HCT116 (cell line): Measurements from ENCODE around the gene PCDHB13. TPM values are rescaled to one million over a fixed set of nuclear protein-coding genes. Genes with fewer than 3 reads are reported as not detected.
"Not testable (repeated sequence)": the region's sequence is repeated elsewhere in the genome, so short reads cannot be mapped to it uniquely, and the experiment has no call there.

Experiments used
- ATAC-seq: fragments of 200-7000 bp; cut with Tn5 transposase; 2 replicates; pipeline ENCODE4 v1.9.1; 2020; ENCODE audit warnings: mild to moderate bottlenecking, moderate library complexity
- BruUV-seq: library from RNA; stranded (reverse); fragments of 400-500 nt; replicated peaks from 2 replicates; lab custom pipeline; 2021; lab: Mats Ljungman, UMichigan
- CTCF ChIA-PET: fragments of 300-600 bp; sonication (Branson Sonifier 250); formaldehyde crosslinking; loops from one replicate; lab custom pipeline; 2021; ENCODE audit warnings: antibody characterized with exemption; lab: Charles Lee
- POLR2A ChIA-PET: fragments of 300-600, 350-600 bp; sonication (Branson Sonifier 250); formaldehyde crosslinking; loops from one replicate; lab custom pipeline; 2021; ENCODE audit warnings: antibody characterized with exemption; lab: Charles Lee
- RAD21 ChIA-PET, 2 experiments: fragments of 300-600 bp; sonication (Branson Sonifier 250); formaldehyde crosslinking; loops; one replicate each; lab custom pipeline; 2023; ENCODE audit warnings: low total read pairs in 2 of 2; ENCODE audit not compliant: uncharacterized antibody in 2 of 2, unreplicated experiment in 2 of 2, low non-redundant PET in 1 of 2; lab: Charles Lee
- DNase-seq: peaks from one replicate; pipeline ENCODE4 v3.0.0-alpha.2; 2010; ENCODE audit warnings: low read depth, low spot score
- H2AFZ ChIP-seq: fragments of 200-600 bp; shearing (Covaris generic), sonication (generic); 2 replicates; pipeline ENCODE4 v1.6.1; 2017; ENCODE audit warnings: low read depth, mixed run types, mixed read lengths, antibody characterized with exemption, low read length; ENCODE audit not compliant: poor library complexity, severe bottlenecking
- H3K27ac ChIP-seq: 2 replicates; pipeline ENCODE4 v1.5.1; 2012; ENCODE audit warnings: low read depth, low read length
- H3K27me3 ChIP-seq: fragments of 200-600 bp; sonication (generic); 2 replicates; pipeline ENCODE4 v1.6.1; 2016; ENCODE audit warnings: mixed run types, low read length, mixed read lengths; ENCODE audit not compliant: insufficient read depth
- H3K36me3 ChIP-seq, 2 experiments: fragments of 200-500 bp in 1 of 2; fragments of 200-600 bp in 1 of 2; sonication (Bioruptor generic) in 1 of 2; sonication (generic) in 1 of 2; 2 replicates each; pipeline versions ENCODE4 v1.5.1 to v1.6.1; 2014 to 2016; ENCODE audit warnings: low read length in 2 of 2, inconsistent platforms in 1 of 2, mixed read lengths in 1 of 2, mixed run types in 1 of 2; ENCODE audit not compliant: insufficient read depth in 2 of 2, control insufficient read depth in 1 of 2
- H3K4me1 ChIP-seq, 2 experiments: fragments of 200-600 bp in 1 of 2; sonication (generic) in 1 of 2; 2 replicates each; pipeline versions ENCODE4 v1.5.1 to v1.6.1; 2012 to 2017; ENCODE audit warnings: low read length in 2 of 2, inconsistent platforms in 1 of 2, mild to moderate bottlenecking in 1 of 2, mixed read lengths in 1 of 2, mixed run types in 1 of 2, moderate library complexity in 1 of 2; ENCODE audit not compliant: insufficient read depth in 2 of 2, control insufficient read depth in 1 of 2
- H3K4me2 ChIP-seq: fragments of 200-600 bp; sonication (generic); 2 replicates; pipeline ENCODE4 v1.6.1; 2017; ENCODE audit warnings: mixed run types, low read length, mixed read lengths
- H3K4me3 ChIP-seq, 2 experiments: fragments of 200-600 bp in 1 of 2; sonication (generic) in 1 of 2; replicated peaks in 1 of 2; 2 replicates each; pipeline ENCODE4 v1.5.1; 2011 to 2016; ENCODE audit warnings: low read length in 2 of 2, control low read depth in 1 of 2, low read depth in 1 of 2, mild to moderate bottlenecking in 1 of 2, mixed read lengths in 1 of 2, mixed run types in 1 of 2
- H3K79me2 ChIP-seq: fragments of 200-600 bp; sonication (generic); 2 replicates; pipeline ENCODE4 v1.6.1; 2017; ENCODE audit warnings: mild to moderate bottlenecking, mixed run types, low read length, moderate library complexity, mixed read lengths; ENCODE audit not compliant: insufficient read depth
- H3K9ac ChIP-seq: fragments of 200-600 bp; sonication (generic); 2 replicates; pipeline ENCODE4 v1.6.1; 2016; ENCODE audit warnings: low read length, mixed read lengths
- H3K9me2 ChIP-seq: fragments of 200-600 bp; sonication (generic), shearing (Covaris generic); 2 replicates; pipeline ENCODE4 v1.6.1; 2017; ENCODE audit warnings: mixed run types, mild to moderate bottlenecking, moderate library complexity; ENCODE audit not compliant: insufficient read depth
- H3K9me3 ChIP-seq, 2 experiments: fragments of 200-500 bp in 1 of 2; fragments of 200-600 bp in 1 of 2; sonication (Bioruptor generic) in 1 of 2; sonication (generic) in 1 of 2; 2 replicates each; pipeline ENCODE4 v1.6.1; 2014 to 2017; ENCODE audit warnings: low read length in 2 of 2, mixed read lengths in 2 of 2, inconsistent platforms in 1 of 2, low read depth in 1 of 2, mild to moderate bottlenecking in 1 of 2, mixed run types in 1 of 2, moderate library complexity in 1 of 2; ENCODE audit not compliant: control insufficient read depth in 1 of 2, insufficient read depth in 1 of 2
- H4K20me1 ChIP-seq: fragments of 200-600 bp; sonication (generic), shearing (Covaris generic); 2 replicates; pipeline ENCODE4 v1.6.1; 2017; ENCODE audit warnings: mixed run types, mild to moderate bottlenecking, moderate library complexity; ENCODE audit not compliant: insufficient read depth
- CEBPB ChIP-seq: IDR thresholded peaks from 2 replicates; pipeline ENCODE4 v1.6.1; 2012; ENCODE audit warnings: low read depth
- SRF ChIP-seq: IDR thresholded peaks from 2 replicates; pipeline ENCODE4 v1.6.1; 2012; ENCODE audit warnings: low read depth
- intact Hi-C: fragments of 100-400 bp; cut with micrococcal nuclease; formaldehyde crosslinking; loops from 2 replicates; pipeline ENCODE4 v1.10.0; 2022
- total RNA-seq: library from RNA; stranded (reverse); gene quantifications from one replicate; pipeline ENCODE4 v1.2.1, GENCODE V29; 2021; ENCODE audit not compliant: unreplicated experiment
- TF ChIP-seq, protein P1 (sequence below), 3 experiments: fragments of 200-600 bp in 1 of 3; sonication (generic) in 1 of 3; IDR thresholded peaks in 2 of 3; conservative IDR thresholded peaks in 1 of 3; 2 replicates each; pipeline ENCODE4 v1.5.1; 2012 to 2017; ENCODE audit warnings: low read depth in 2 of 3, low read length in 2 of 3, antibody characterized with exemption in 1 of 3, borderline replicate concordance in 1 of 3, control low read depth in 1 of 3, mild to moderate bottlenecking in 1 of 3, mixed read lengths in 1 of 3, mixed run types in 1 of 3, moderate library complexity in 1 of 3; ENCODE audit not compliant: insufficient read depth in 1 of 3

PCDHB13 gene
- total RNA-seq, 1 experiment from 2014 or later = 0.22 TPM

DNA sequence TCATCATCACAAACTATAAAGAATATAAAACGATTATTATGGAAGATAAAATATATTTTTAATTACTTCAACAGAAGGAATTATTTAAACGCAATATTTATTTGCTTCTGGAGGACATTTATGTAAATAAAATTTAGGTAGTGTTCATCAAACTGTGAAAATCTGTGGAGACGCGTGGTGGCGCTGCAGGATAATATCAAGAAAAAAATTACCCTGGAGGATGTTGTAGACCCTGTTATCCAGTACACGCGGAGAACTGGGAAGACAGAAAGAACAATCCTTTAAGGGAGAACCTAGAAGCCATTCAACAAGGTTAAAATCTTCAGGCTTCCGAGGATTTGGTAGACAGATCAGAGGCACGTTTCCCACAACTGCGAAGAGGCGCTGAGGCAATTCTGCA lies 5.2 kb upstream of the PCDHB13 start, which contains the start of gene PCDHB12:
Gene PCDHB12 (plus strand): TSS at position 242 of the 400 bp plus-strand sequence. CDS start 189 bp downstream, outside the sequence.
- intact Hi-C loops = no loop called here
- ATAC-seq = no peak
- Histone ChIP-seq H3K9ac (no peak within 1 kb of the TSS), H3K27me3 (no peaks in the 10 kb centered on the region), H3K4me1 (no peaks in the 10 kb centered on the region), H3K9me3 (no peaks in the 10 kb centered on the region; a peak in 1 of 4 replicates), H3K27ac (no peak within 1 kb of the TSS), H3K36me3 (no peaks in the 10 kb centered on the region), H3K4me3 (no peak within 1 kb of the TSS), H3K4me2 (no peak within 1 kb of the TSS), H2AFZ (no peak within 1 kb of the TSS), H4K20me1 (no peaks in the 10 kb centered on the region), H3K79me2 (no peaks in the 10 kb centered on the region), H3K9me2 (no peaks in the 10 kb centered on the region)
- RAD21 ChIA-PET = no interaction called here
- CTCF ChIA-PET = no interaction called here
- DNase-seq = no peak
- POLR2A ChIA-PET = no interaction called here
- TF ChIP-seq CEBPB (no peak), SRF (no peak)
- TF ChIP-seq, protein P1, sequence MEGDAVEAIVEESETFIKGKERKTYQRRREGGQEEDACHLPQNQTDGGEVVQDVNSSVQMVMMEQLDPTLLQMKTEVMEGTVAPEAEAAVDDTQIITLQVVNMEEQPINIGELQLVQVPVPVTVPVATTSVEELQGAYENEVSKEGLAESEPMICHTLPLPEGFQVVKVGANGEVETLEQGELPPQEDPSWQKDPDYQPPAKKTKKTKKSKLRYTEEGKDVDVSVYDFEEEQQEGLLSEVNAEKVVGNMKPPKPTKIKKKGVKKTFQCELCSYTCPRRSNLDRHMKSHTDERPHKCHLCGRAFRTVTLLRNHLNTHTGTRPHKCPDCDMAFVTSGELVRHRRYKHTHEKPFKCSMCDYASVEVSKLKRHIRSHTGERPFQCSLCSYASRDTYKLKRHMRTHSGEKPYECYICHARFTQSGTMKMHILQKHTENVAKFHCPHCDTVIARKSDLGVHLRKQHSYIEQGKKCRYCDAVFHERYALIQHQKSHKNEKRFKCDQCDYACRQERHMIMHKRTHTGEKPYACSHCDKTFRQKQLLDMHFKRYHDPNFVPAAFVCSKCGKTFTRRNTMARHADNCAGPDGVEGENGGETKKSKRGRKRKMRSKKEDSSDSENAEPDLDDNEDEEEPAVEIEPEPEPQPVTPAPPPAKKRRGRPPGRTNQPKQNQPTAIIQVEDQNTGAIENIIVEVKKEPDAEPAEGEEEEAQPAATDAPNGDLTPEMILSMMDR (IDR thresholded peaks at IDR 0.05 in 2 of 3, conservative IDR thresholded peaks at IDR 0.05 in 1 of 3; ENCODE audit: borderline replicate concordance in 1 of 3, insufficient read depth in 1 of 3, low read depth in 2 of 3, low read length in 2 of 3) = 0 out of 6 replicates have a peak, but pooled peaks of 1 of the 3 experiments have one; percentile 14
- BruUV-seq = no TSS peak

DNA sequence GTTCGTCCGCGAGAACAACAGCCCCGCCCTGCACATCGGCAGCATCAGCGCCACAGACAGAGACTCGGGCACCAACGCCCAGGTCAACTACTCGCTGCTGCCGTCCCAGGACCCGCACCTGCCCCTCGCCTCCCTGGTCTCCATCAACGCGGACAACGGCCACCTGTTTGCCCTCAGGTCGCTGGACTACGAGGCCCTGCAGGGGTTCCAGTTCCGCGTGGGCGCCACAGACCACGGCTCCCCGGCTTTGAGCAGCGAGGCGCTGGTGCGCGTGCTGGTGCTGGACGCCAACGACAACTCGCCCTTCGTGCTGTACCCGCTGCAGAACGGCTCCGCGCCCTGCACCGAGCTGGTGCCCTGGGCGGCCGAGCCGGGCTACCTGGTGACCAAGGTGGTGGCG lies 3.4 kb upstream of the PCDHB13 start:
- H3K79me2 ChIP-seq, H3K27me3 ChIP-seq, H3K9me2 ChIP-seq, H3K36me3 ChIP-seq, H4K20me1 ChIP-seq, H3K27ac ChIP-seq, H2AFZ ChIP-seq, H3K9me3 ChIP-seq, intact Hi-C loops, H3K9ac ChIP-seq, H3K4me1 ChIP-seq, DNase-seq, ATAC-seq, RAD21 ChIA-PET, H3K4me2 ChIP-seq, POLR2A ChIA-PET, CTCF ChIA-PET, H3K4me3 ChIP-seq, BruUV-seq: not testable (repeated sequence)

DNA sequence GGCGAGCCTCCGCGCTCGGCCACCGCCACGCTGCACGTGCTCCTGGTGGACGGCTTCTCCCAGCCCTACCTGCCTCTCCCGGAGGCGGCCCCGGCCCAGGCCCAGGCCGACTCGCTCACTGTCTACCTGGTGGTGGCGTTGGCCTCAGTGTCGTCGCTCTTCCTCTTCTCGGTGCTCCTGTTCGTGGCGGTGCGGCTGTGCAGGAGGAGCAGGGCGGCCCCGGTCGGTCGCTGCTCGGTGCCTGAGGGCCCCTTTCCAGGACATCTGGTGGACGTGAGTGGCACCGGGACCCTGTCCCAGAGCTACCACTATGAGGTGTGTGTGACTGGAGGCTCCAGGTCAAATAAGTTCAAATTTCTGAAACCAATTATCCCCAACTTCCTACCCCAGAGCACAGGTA lies 2.9 kb upstream of the PCDHB13 start:
- DNase-seq, H3K9me2 ChIP-seq, intact Hi-C loops, H3K4me2 ChIP-seq, ATAC-seq, H3K9me3 ChIP-seq, H2AFZ ChIP-seq, POLR2A ChIA-PET, CTCF ChIA-PET, H3K79me2 ChIP-seq, H3K4me3 ChIP-seq, H3K4me1 ChIP-seq, H3K27me3 ChIP-seq, H4K20me1 ChIP-seq, BruUV-seq, H3K27ac ChIP-seq, RAD21 ChIA-PET, H3K9ac ChIP-seq, H3K36me3 ChIP-seq: not testable (repeated sequence)

DNA sequence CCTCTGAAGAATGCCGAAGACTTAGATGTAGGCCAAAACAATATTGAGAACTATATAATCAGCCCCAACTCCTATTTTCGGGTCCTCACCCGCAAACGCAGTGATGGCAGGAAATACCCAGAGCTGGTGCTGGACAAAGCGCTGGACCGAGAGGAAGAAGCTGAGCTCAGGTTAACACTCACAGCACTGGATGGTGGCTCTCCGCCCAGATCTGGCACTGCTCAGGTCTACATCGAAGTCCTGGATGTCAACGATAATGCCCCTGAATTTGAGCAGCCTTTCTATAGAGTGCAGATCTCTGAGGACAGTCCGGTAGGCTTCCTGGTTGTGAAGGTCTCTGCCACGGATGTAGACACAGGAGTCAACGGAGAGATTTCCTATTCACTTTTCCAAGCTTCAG lies 864 bp downstream of the PCDHB13 start:
- H3K9me3 ChIP-seq, H3K27ac ChIP-seq, DNase-seq, H3K4me3 ChIP-seq, intact Hi-C loops, POLR2A ChIA-PET, RAD21 ChIA-PET, H3K4me1 ChIP-seq, H3K9ac ChIP-seq, CTCF ChIA-PET, BruUV-seq, H3K27me3 ChIP-seq, H3K4me2 ChIP-seq, H3K9me2 ChIP-seq, H4K20me1 ChIP-seq, ATAC-seq, H3K79me2 ChIP-seq, H2AFZ ChIP-seq, H3K36me3 ChIP-seq: not testable (repeated sequence)
